Panc1 (cell line): Measurements from ENCODE around the gene CACFD1. TPM values are rescaled to one million over a fixed set of nuclear protein-coding genes. Genes with fewer than 3 reads are reported as not detected.

Experiments
- ATAC-seq: fragments of 200-7000 bp; cut with Tn5 transposase; 2 replicates; pipeline ENCODE4 v1.9.1; 2020; ENCODE audit warnings: mild to moderate bottlenecking, moderate library complexity
- BruUV-seq: library from RNA; stranded (reverse); fragments of 400-500 nt; replicated peaks from 2 replicates; lab custom pipeline; 2021; lab: Mats Ljungman, UMichigan
- CTCF ChIA-PET: fragments of 300-600 bp; sonication (Branson Sonifier 250); formaldehyde crosslinking; loops from one replicate; lab custom pipeline; 2022; ENCODE audit warnings: antibody characterized with exemption; lab: Charles Lee
- POLR2A ChIA-PET: fragments of 300-600 bp; sonication (Branson Sonifier 250); formaldehyde crosslinking; loops from one replicate; lab custom pipeline; 2022; ENCODE audit warnings: antibody characterized with exemption; lab: Charles Lee
- DNase-seq: peaks from one replicate; pipeline ENCODE4 v3.0.0-alpha.2; 2010; ENCODE audit warnings: low read depth, low spot score
- H3K27ac ChIP-seq: 2 replicates; pipeline ENCODE4 v1.5.1; 2011; ENCODE audit warnings: mild to moderate bottlenecking, low read length, inconsistent platforms
- H3K27me3 ChIP-seq: fragments of 200-500 bp; sonication (Bioruptor generic); 2 replicates; pipeline ENCODE4 v1.6.0; 2014; ENCODE audit warnings: low read length, inconsistent platforms; ENCODE audit not compliant: control insufficient read depth, insufficient read depth
- H3K36me3 ChIP-seq: fragments of 200-500 bp; sonication (Bioruptor generic); 2 replicates; pipeline ENCODE4 v1.5.1; 2014; ENCODE audit warnings: inconsistent platforms, mild to moderate bottlenecking, low read length, moderate library complexity; ENCODE audit not compliant: control insufficient read depth, insufficient read depth
- H3K4me1 ChIP-seq: 2 replicates; pipeline ENCODE4 v1.5.1; 2011; ENCODE audit warnings: inconsistent platforms, mild to moderate bottlenecking, low read length, moderate library complexity; ENCODE audit not compliant: control insufficient read depth, insufficient read depth
- H3K4me3 ChIP-seq, 2 experiments: 2 replicates each; pipeline ENCODE4 v1.5.1; 2011 to 2012; ENCODE audit warnings: low read depth in 2 of 2, low read length in 2 of 2, mild to moderate bottlenecking in 2 of 2, inconsistent platforms in 1 of 2, moderate library complexity in 1 of 2
- H3K9me3 ChIP-seq: fragments of 200-500 bp; sonication (Bioruptor generic); 2 replicates; pipeline ENCODE4 v1.5.1; 2014; ENCODE audit warnings: low read depth, mild to moderate bottlenecking, inconsistent platforms, low read length, moderate library complexity; ENCODE audit not compliant: control insufficient read depth, insufficient read depth
- POLR2AphosphoS5 ChIP-seq: IDR thresholded peaks from 2 replicates; pipeline ENCODE4 v1.6.1; 2012; ENCODE audit warnings: mild to moderate bottlenecking, low read depth, low read length, moderate library complexity
- SIN3A ChIP-seq: IDR thresholded peaks from 2 replicates; pipeline ENCODE4 v1.6.1; 2012; ENCODE audit warnings: low read depth, mild to moderate bottlenecking, low read length, moderate library complexity, borderline replicate concordance; ENCODE audit not compliant: insufficient read depth
- TCF7L2 ChIP-seq: IDR thresholded peaks from 2 replicates; pipeline ENCODE4 v1.6.1; 2011; ENCODE audit warnings: mild to moderate bottlenecking, low read depth, low read length, inconsistent platforms
- in situ Hi-C: cut with HindIII; loops from 2 replicates; pipeline ENCODE4 v1.10.0; 2016; ENCODE audit warnings: low sequenced_read_pairs, low pct_unique_long_range_greater_than_20kb
- intact Hi-C: fragments of 100-400 bp; cut with micrococcal nuclease; formaldehyde crosslinking; loops from one replicate; pipeline ENCODE4 v1.10.0; 2022; ENCODE audit not compliant: unreplicated experiment
- total RNA-seq: library from RNA; stranded (reverse); gene quantifications from one replicate; pipeline ENCODE4 v1.2.1, GENCODE V29; 2021; ENCODE audit not compliant: unreplicated experiment
- TF ChIP-seq, protein P1 (sequence below), 2 experiments: IDR thresholded peaks; 2 replicates each; pipeline ENCODE4 v1.6.1; 2011 to 2012; ENCODE audit warnings: low read depth in 2 of 2, control low read depth in 1 of 2, low read length in 1 of 2, mild to moderate bottlenecking in 1 of 2, moderate library complexity in 1 of 2; ENCODE audit not compliant: insufficient read depth in 1 of 2
- TF ChIP-seq, protein P2 (sequence below): fragments of 450-650 bp; IDR thresholded peaks from 2 replicates; pipeline ENCODE4 v1.5.1; 2017; ENCODE audit warnings: mild to moderate bottlenecking

CACFD1 gene
- total RNA-seq, 1 experiment from 2014 or later: 13.9 TPM

DNA sequence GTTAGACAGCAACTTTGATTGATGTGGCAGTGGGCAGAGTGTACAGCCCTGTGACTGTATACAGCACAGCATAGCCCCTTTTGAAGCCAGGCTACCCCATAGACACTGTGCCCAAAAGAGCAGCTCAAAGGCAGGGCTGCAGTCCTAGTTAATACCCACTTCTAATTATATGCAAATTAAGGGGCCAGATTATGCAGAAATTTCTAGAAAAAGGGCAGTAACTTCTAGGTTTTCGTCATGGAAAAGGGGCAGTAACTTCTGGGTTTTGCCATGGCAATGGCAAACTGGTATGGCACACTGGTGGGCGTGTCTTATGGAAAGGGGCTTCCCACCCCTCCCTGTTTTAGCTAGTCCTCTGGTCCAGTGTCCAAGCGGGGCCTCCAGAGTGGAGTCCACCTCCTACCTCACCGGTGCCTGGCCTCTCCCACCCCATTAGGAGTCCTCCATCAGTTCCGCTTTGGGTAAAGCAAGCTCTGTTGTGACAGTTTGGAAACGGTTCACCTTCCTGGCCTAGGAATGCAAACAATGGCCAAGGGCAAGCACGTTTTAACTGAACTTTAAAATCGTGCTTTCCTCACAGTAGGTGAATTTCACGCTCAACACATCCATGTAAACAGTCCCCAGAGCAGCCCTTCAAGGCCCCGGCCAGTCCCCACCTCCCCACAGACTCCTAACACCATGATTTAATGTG is 32.0 kb upstream of the CACFD1 start:
- in situ Hi-C loops (no loop called here), intact Hi-C loops (no loop called here)
- ATAC-seq (no peak), DNase-seq (no peak)
- BruUV-seq: no TSS peak
- TF ChIP-seq, protein P1, sequence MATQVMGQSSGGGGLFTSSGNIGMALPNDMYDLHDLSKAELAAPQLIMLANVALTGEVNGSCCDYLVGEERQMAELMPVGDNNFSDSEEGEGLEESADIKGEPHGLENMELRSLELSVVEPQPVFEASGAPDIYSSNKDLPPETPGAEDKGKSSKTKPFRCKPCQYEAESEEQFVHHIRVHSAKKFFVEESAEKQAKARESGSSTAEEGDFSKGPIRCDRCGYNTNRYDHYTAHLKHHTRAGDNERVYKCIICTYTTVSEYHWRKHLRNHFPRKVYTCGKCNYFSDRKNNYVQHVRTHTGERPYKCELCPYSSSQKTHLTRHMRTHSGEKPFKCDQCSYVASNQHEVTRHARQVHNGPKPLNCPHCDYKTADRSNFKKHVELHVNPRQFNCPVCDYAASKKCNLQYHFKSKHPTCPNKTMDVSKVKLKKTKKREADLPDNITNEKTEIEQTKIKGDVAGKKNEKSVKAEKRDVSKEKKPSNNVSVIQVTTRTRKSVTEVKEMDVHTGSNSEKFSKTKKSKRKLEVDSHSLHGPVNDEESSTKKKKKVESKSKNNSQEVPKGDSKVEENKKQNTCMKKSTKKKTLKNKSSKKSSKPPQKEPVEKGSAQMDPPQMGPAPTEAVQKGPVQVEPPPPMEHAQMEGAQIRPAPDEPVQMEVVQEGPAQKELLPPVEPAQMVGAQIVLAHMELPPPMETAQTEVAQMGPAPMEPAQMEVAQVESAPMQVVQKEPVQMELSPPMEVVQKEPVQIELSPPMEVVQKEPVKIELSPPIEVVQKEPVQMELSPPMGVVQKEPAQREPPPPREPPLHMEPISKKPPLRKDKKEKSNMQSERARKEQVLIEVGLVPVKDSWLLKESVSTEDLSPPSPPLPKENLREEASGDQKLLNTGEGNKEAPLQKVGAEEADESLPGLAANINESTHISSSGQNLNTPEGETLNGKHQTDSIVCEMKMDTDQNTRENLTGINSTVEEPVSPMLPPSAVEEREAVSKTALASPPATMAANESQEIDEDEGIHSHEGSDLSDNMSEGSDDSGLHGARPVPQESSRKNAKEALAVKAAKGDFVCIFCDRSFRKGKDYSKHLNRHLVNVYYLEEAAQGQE (IDR thresholded peaks at IDR 0.05; ENCODE audit: insufficient read depth in 1 of 2, low read depth in 2 of 2, low read length in 1 of 2): no peak
- TF ChIP-seq POLR2AphosphoS5 (no peak), SIN3A (no peak), TCF7L2 (no peak)
- TF ChIP-seq, protein P2, sequence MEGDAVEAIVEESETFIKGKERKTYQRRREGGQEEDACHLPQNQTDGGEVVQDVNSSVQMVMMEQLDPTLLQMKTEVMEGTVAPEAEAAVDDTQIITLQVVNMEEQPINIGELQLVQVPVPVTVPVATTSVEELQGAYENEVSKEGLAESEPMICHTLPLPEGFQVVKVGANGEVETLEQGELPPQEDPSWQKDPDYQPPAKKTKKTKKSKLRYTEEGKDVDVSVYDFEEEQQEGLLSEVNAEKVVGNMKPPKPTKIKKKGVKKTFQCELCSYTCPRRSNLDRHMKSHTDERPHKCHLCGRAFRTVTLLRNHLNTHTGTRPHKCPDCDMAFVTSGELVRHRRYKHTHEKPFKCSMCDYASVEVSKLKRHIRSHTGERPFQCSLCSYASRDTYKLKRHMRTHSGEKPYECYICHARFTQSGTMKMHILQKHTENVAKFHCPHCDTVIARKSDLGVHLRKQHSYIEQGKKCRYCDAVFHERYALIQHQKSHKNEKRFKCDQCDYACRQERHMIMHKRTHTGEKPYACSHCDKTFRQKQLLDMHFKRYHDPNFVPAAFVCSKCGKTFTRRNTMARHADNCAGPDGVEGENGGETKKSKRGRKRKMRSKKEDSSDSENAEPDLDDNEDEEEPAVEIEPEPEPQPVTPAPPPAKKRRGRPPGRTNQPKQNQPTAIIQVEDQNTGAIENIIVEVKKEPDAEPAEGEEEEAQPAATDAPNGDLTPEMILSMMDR: no peak
- CTCF ChIA-PET: interaction anchor here (0.7 kb wide), 2 partner anchors 31 to 86 kb away, joined by 3 read pairs; no protein-coding TSS in a partner anchor
- no peak overlapping the region for H3K27ac ChIP-seq
- no peaks in the 10 kb centered on the region for H3K36me3 ChIP-seq
- H3K4me1 ChIP-seq: peaks cover 6% of the 10 kb centered on the region; the same call in 1 of the 2 replicates
- no peaks in the 10 kb centered on the region for H3K27me3 ChIP-seq
- POLR2A ChIA-PET: no interaction called here
- peak overlapping the region; percentile 28 to 30; a peak in 2 of 4 replicates for H3K4me3 ChIP-seq
- no peaks in the 10 kb centered on the region for H3K9me3 ChIP-seq

DNA sequence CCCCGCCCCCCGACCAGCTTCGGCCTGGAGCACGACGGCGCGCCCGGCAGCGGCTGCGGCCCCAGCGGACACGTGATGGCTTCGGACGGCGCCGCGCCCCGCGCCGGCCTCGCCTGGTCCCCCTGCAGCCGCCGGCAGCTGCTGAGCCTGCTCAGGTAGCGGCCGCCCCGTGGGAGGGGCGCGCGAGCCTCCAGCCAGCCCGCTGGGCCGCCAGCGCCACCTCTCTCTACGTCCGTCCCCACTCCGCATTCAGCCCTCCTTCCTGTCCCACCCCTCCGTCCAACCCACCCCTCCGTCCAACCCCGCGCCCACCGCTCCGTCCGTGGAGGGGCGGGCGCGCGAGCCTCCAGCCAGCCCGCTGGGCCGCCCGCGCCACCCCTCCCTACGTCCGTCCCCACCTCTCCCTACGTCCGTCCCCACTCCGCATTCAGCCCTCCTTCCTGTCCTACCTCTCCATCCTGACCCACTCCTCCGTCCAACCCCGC is 31.1 kb upstream of the CACFD1 start:
- no TSS peak for BruUV-seq
- Histone ChIP-seq H3K27ac (no peak overlapping the region), H3K9me3 (no peaks in the 10 kb centered on the region), H3K36me3 (no peaks in the 10 kb centered on the region), H3K4me3 (peak overlapping the region; percentile 28 to 34), H3K27me3 (no peaks in the 10 kb centered on the region), H3K4me1 (peaks cover 6% of the 10 kb centered on the region; the same call in 1 of the 2 replicates)
- in situ Hi-C loops: no loop called here
- ATAC-seq (peak; percentile 80), DNase-seq (no peak)
- CTCF ChIA-PET: no interaction called here
- TF ChIP-seq TCF7L2: no peak
- TF ChIP-seq, protein P2: no peak
- TF ChIP-seq SIN3A: no peak
- TF ChIP-seq, protein P1 (IDR thresholded peaks at IDR 0.05; ENCODE audit: insufficient read depth in 1 of 2, low read depth in 2 of 2, low read length in 1 of 2): no peak
- no peak for TF ChIP-seq POLR2AphosphoS5
- POLR2A ChIA-PET: interaction anchor here (0.7 kb wide), 1 partner anchor 19 kb away, joined by 7 read pairs; no protein-coding TSS in a partner anchor
- intact Hi-C loops: no loop called here
